ENCODE measurements around the gene GGT7. TPM values are rescaled to one million over a fixed set of nuclear protein-coding genes. Genes with fewer than 3 reads are reported as not detected.

Gene GGT7
- total and polyA plus RNA-seq, 9 of the 15 experiments (the other 6 are each of a cell fraction or from before 2014, with no cell fraction given): 0.04 to 18.3 (median 5.9) TPM

DNA sequence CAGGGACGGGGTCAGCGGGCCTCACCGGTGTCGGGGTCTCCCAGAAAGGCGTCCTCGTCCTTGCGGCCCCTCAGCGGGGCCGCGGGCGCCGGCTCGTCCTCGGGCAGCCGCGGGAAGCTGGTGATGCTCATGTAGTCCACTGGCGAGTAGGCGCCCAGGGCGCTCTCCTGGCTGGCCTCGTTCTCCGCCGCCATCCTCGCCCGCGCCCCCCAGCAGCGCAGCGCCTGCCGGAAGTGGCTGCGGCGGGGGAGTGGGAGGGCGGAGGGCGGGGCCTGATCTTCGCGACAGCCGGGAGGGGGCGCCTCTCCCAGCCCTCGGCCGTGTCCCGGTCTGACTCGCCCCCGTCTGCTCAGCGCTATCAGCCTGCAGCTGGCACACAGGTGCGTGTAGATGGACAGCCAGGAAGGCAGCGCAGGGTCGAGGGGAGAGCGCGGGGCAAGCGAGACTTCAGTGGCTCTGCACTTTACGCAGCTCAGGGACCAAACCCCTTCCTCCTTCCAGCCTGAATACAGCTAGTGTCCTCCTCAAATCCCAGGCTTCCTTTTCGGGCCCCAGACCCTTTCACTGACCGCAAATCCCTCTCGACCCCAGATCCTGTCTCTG lies at the start of gene GGT7 (continued):
- TF ChIP-seq, protein P1, sequence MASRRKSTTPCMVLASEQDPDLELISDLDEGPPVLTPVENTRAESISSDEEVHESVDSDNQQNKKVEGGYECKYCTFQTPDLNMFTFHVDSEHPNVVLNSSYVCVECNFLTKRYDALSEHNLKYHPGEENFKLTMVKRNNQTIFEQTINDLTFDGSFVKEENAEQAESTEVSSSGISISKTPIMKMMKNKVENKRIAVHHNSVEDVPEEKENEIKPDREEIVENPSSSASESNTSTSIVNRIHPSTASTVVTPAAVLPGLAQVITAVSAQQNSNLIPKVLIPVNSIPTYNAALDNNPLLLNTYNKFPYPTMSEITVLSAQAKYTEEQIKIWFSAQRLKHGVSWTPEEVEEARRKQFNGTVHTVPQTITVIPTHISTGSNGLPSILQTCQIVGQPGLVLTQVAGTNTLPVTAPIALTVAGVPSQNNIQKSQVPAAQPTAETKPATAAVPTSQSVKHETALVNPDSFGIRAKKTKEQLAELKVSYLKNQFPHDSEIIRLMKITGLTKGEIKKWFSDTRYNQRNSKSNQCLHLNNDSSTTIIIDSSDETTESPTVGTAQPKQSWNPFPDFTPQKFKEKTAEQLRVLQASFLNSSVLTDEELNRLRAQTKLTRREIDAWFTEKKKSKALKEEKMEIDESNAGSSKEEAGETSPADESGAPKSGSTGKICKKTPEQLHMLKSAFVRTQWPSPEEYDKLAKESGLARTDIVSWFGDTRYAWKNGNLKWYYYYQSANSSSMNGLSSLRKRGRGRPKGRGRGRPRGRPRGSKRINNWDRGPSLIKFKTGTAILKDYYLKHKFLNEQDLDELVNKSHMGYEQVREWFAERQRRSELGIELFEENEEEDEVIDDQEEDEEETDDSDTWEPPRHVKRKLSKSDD (conservative IDR thresholded peaks at IDR 0.05; ENCODE audit: low read length): no peak
- TF ChIP-seq PHB2 (IDR thresholded peaks at IDR 0.05; ENCODE audit: low read depth) (no peak), KLF16 (IDR thresholded peaks at IDR 0.05) (peak; percentile 83), FOXJ3 (CRISPR knock-in tag; IDR thresholded peaks at IDR 0.05) (no peak), FOXA1 (IDR thresholded peaks at IDR 0.05; ENCODE audit: borderline replicate concordance) (no peak), KDM1A (IDR thresholded peaks at IDR 0.05) (no peak; a peak in 1 of 4 replicates), ZNF696 (CRISPR knock-in tag; conservative IDR thresholded peaks at IDR 0.05) (no peak), CXXC5 (CRISPR knock-in tag; IDR thresholded peaks at IDR 0.05) (peak; percentile 81; the same call in 1 of the 2 replicates), USF2 (CRISPR knock-in tag; IDR thresholded peaks at IDR 0.05) (no peak), GATAD2A (IDR thresholded peaks at IDR 0.05) (0 out of 2 replicates have a peak, but pooled peaks have one; percentile 34), CREB3 (tag; conservative IDR thresholded peaks at IDR 0.05; ENCODE audit: low read depth) (no peak), NELFE (IDR thresholded peaks at IDR 0.05; ENCODE audit: insufficient read depth, insufficient read length) (no peak), ZNF584 (CRISPR knock-in tag; IDR thresholded peaks at IDR 0.05; ENCODE audit: low read depth) (no peak), PHTF2 (CRISPR knock-in tag; IDR thresholded peaks at IDR 0.05) (no peak), KDM2B (CRISPR knock-in tag; IDR thresholded peaks at IDR 0.05) (no peak; the same call in 1 of the 2 replicates), MITF (IDR thresholded peaks at IDR 0.05) (no peak), PTBP1 (IDR thresholded peaks at IDR 0.05; ENCODE audit: low read depth, low read length) (no peak), ZSCAN29 (IDR thresholded peaks at IDR 0.05) (no peak), RFX5 (IDR thresholded peaks at IDR 0.05; ENCODE audit: low read depth, low read length) (no peak), KAT8 (IDR thresholded peaks at IDR 0.05; ENCODE audit: low read depth) (no peak)
- TF ChIP-seq, protein P2, sequence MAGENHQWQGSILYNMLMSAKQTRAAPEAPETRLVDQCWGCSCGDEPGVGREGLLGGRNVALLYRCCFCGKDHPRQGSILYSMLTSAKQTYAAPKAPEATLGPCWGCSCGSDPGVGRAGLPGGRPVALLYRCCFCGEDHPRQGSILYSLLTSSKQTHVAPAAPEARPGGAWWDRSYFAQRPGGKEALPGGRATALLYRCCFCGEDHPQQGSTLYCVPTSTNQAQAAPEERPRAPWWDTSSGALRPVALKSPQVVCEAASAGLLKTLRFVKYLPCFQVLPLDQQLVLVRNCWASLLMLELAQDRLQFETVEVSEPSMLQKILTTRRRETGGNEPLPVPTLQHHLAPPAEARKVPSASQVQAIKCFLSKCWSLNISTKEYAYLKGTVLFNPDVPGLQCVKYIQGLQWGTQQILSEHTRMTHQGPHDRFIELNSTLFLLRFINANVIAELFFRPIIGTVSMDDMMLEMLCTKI (IDR thresholded peaks at IDR 0.05; ENCODE audit: partially characterized antibody): no peak
- TF ChIP-seq, protein P3, sequence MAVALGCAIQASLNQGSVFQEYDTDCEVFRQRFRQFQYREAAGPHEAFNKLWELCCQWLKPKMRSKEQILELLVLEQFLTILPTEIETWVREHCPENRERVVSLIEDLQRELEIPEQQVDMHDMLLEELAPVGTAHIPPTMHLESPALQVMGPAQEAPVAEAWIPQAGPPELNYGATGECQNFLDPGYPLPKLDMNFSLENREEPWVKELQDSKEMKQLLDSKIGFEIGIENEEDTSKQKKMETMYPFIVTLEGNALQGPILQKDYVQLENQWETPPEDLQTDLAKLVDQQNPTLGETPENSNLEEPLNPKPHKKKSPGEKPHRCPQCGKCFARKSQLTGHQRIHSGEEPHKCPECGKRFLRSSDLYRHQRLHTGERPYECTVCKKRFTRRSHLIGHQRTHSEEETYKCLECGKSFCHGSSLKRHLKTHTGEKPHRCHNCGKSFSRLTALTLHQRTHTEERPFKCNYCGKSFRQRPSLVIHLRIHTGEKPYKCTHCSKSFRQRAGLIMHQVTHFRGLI (CRISPR knock-in tag; IDR thresholded peaks at IDR 0.05): no peak
